ENCODE data around the gene EPHA4.

DNA sequence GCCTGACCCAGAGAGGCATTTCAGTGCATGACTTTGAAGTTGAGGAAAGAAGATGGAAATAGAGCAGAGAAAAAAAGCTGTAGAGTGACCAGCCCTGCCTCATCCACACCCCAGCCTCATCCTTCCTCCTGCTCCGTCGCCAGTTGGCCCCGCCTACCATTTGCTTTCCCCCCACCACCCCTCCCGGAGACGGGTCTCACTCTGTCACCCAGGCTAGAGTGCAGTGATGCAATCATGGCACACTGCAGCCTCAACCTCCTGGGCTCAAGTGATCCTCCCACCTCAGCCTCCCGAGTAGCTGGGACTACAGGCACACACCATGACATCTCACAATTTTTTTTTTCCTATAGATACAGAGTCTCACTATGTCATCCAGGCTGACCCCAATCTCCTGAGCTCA, 200.8 kb downstream of the EPHA4 start:
- TF ChIP-seq CEBPB (IDR thresholded peaks at IDR 0.05; ENCODE audit: low read depth, low read length): no peak
- TF ChIP-seq CTCF (conservative IDR thresholded peaks at IDR 0.05; ENCODE audit: low read depth, low read length): no peak
- TF ChIP-seq POLR2A (IDR thresholded peaks at IDR 0.05; ENCODE audit: low read depth, low read length): no peak
- TF ChIP-seq, protein P1, sequence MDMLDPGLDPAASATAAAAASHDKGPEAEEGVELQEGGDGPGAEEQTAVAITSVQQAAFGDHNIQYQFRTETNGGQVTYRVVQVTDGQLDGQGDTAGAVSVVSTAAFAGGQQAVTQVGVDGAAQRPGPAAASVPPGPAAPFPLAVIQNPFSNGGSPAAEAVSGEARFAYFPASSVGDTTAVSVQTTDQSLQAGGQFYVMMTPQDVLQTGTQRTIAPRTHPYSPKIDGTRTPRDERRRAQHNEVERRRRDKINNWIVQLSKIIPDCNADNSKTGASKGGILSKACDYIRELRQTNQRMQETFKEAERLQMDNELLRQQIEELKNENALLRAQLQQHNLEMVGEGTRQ (IDR thresholded peaks at IDR 0.05; ENCODE audit: low read depth, low read length): no peak
- no peak for TF ChIP-seq MXI1 (IDR thresholded peaks at IDR 0.05; ENCODE audit: borderline replicate concordance, low read depth, low read length)
- TF ChIP-seq BHLHE40 (IDR thresholded peaks at IDR 0.05; ENCODE audit: low read depth, low read length): no peak
- TF ChIP-seq RAD21 (IDR thresholded peaks at IDR 0.05; ENCODE audit: low read length): no peak
- no peak for TF ChIP-seq ELK1 (IDR thresholded peaks at IDR 0.05; ENCODE audit: borderline replicate concordance, low read depth, low read length)
- no peak for TF ChIP-seq NFE2L2 (IDR thresholded peaks at IDR 0.05; ENCODE audit: low read depth, low read length)
- no peak for TF ChIP-seq SMC3 (IDR thresholded peaks at IDR 0.05; ENCODE audit: low read depth, low read length)
- TF ChIP-seq RCOR1 (IDR thresholded peaks at IDR 0.05; ENCODE audit: insufficient replicate concordance, low read length): no peak
